K562 (cell line): ENCODE results near the gene ABLIM2. TPM values are rescaled to one million over a fixed set of nuclear protein-coding genes. Genes with fewer than 3 reads are reported as not detected.

ENCODE experiments used
- ATAC-seq: fragments of 200-7000 bp; cut with Tn5 transposase; 3 replicates; pipeline ENCODE4 v1.9.1; 2020; ENCODE audit warnings: moderate library complexity
- BruUV-seq: library from RNA; stranded (reverse); fragments of 400-500 nt; replicated peaks from 2 replicates; lab custom pipeline; 2021; lab: Mats Ljungman, UMichigan
- CTCF ChIA-PET: fragments of 300-600 bp; formaldehyde crosslinking; extraction: SDS; loops from one replicate; lab custom pipeline; 2021; ENCODE audit warnings: low intra/inter-chr PET ratio; lab: Yijun Ruan, JAX
- POLR2A ChIA-PET: fragments of 300-600, 350-650 bp; sonication (Branson Sonifier 250); formaldehyde crosslinking; extraction: SDS; loops from one replicate; lab custom pipeline; 2021; ENCODE audit warnings: antibody characterized with exemption, inconsistent platforms; lab: Yijun Ruan, JAX
- DNase-seq, 4 experiments: peaks; one replicate each; pipeline versions ENCODE4 v3.0.0 to v3.0.0-alpha.2; 2011 to 2018; ENCODE audit warnings: low spot score in 3 of 4, mixed read lengths in 3 of 4; ENCODE audit errors: extremely low read depth in 1 of 4
- FAIRE-seq: peaks from 2 replicates; lab custom pipeline; 2011; peaks lifted over from hg19 to GRCh38; lab: Jason Lieb, UNC
- H2AFZ ChIP-seq: 2 replicates; pipeline ENCODE4 v1.6.0; 2011; ENCODE audit warnings: low read depth, low read length, control low read depth, inconsistent platforms
- H3K27ac ChIP-seq: fragments of 200-600 bp; 3 replicates; pipeline ENCODE4 v1.8.0; 2011; ENCODE audit warnings: low read depth, mild to moderate bottlenecking, control low read depth, inconsistent platforms, low read length, moderate library complexity, mixed read lengths; ENCODE audit errors: extremely low read depth
- H3K27me3 ChIP-seq, 2 experiments: fragments of 300-600 bp in 1 of 2; 2 replicates in 1 of 2; 3 replicates in 1 of 2; pipeline versions ENCODE4 v1.6.0 to v1.8.0; 2011; ENCODE audit warnings: inconsistent platforms in 2 of 2, low read length in 2 of 2, mild to moderate bottlenecking in 1 of 2, mixed read lengths in 1 of 2, moderate library complexity in 1 of 2; ENCODE audit not compliant: control insufficient read depth in 2 of 2, insufficient read depth in 2 of 2
- H3K36me3 ChIP-seq: fragments of 300-600 bp; 3 replicates; pipeline ENCODE4 v1.8.0; 2011; ENCODE audit warnings: mild to moderate bottlenecking, low read length, inconsistent platforms; ENCODE audit not compliant: control insufficient read depth, insufficient read depth
- H3K4me1 ChIP-seq, 2 experiments: fragments of 200-600 bp in 1 of 2; replicated peaks in 1 of 2; 2 replicates in 1 of 2; 3 replicates in 1 of 2; pipeline versions ENCODE4 v1.5.1 to v1.8.0; 2011; ENCODE audit warnings: inconsistent platforms in 2 of 2, low read length in 2 of 2, mild to moderate bottlenecking in 1 of 2, mixed read lengths in 1 of 2, moderate library complexity in 1 of 2; ENCODE audit not compliant: control insufficient read depth in 2 of 2, insufficient read depth in 2 of 2
- H3K4me2 ChIP-seq: 2 replicates; pipeline ENCODE4 v1.6.1; 2011; ENCODE audit warnings: low read length, control low read depth, inconsistent platforms, mixed read lengths; ENCODE audit not compliant: insufficient read depth
- H3K4me3 ChIP-seq: fragments of 200-600 bp; sonication (generic), shearing (Covaris generic); 2 replicates; pipeline ENCODE4 v1.5.1; 2016; ENCODE audit warnings: control low read depth, inconsistent platforms
- H3K79me2 ChIP-seq: fragments of 200-600 bp; 3 replicates; pipeline ENCODE4 v1.8.0; 2011; ENCODE audit warnings: low read length, inconsistent platforms; ENCODE audit not compliant: control insufficient read depth, insufficient read depth
- H3K9ac ChIP-seq, 2 experiments: 2 replicates each; pipeline versions ENCODE4 v1.6.0 to v1.6.1; 2011; ENCODE audit warnings: low read depth in 2 of 2, low read length in 2 of 2, control low read depth in 1 of 2, inconsistent platforms in 1 of 2, mild to moderate bottlenecking in 1 of 2, mixed read lengths in 1 of 2; ENCODE audit not compliant: insufficient read depth in 1 of 2
- H3K9me1 ChIP-seq: one replicate; pipeline ENCODE4 v1.6.0; 2011; ENCODE audit warnings: inconsistent platforms, mild to moderate bottlenecking, low read length, moderate library complexity; ENCODE audit not compliant: control insufficient read depth, insufficient read depth
- H3K9me3 ChIP-seq: replicated peaks from 2 replicates; pipeline ENCODE4 v1.5.1; 2011; ENCODE audit warnings: low read depth, low read length, inconsistent platforms; ENCODE audit not compliant: control insufficient read depth, insufficient read depth
- H4K20me1 ChIP-seq: replicated peaks from 2 replicates; pipeline ENCODE4 v1.6.1; 2011; ENCODE audit warnings: low read length, inconsistent platforms, mixed read lengths; ENCODE audit not compliant: control insufficient read depth, insufficient read depth
- KHSRP ChIP-seq: fragments of 450-650 bp; IDR thresholded peaks from 2 replicates; pipeline ENCODE4 v1.6.1; 2017
- L3MBTL2 ChIP-seq: fragments of 450-650 bp; IDR thresholded peaks from 2 replicates; pipeline ENCODE4 v1.6.1; 2016; ENCODE audit warnings: mild to moderate bottlenecking, moderate library complexity
- MXI1 ChIP-seq: IDR thresholded peaks from 2 replicates; pipeline ENCODE4 v1.6.1; 2011; ENCODE audit warnings: low read depth, mild to moderate bottlenecking, improper control_type of control experiment, low read length
- THRAP3 ChIP-seq: fragments of 450-650 bp; IDR thresholded peaks from 2 replicates; pipeline ENCODE4 v1.6.1; 2016; ENCODE audit warnings: mild to moderate bottlenecking, inconsistent platforms, borderline replicate concordance
- WGBS: fragments of 100-300 bp; shearing (Covaris generic); methylation state at CpG from one replicate; pipeline ENCODE4 v1.1.6; 2016; ENCODE audit warnings: low coverage, mixed read lengths; ENCODE audit not compliant: insufficient coverage; ENCODE audit errors: missing lambda C conversion rate; 5-methylcytosine and 5-hydroxymethylcytosine counted together
- in situ Hi-C: fragments of 300-500 bp; cut with MboI; formaldehyde crosslinking; loops from 4 replicates; pipeline ENCODE4 v1.15.0; 2018; ENCODE audit warnings: inconsistent platforms, mixed read lengths
- intact Hi-C: fragments of 100-400 bp; cut with micrococcal nuclease; formaldehyde crosslinking; loops from 2 replicates; pipeline ENCODE4 v1.14.2; 2022
- polyA plus RNA-seq, 8 experiments: library from polyadenylated mRNA; depleted of rRNA in 4 of 8; stranded (reverse) in 5 of 8; unstranded in 3 of 8; fragments of >200 nt; fragmentation: Nextera tagmentation in 2 of 8; fragmentation: Illumina TruSeq in 1 of 8; extraction: Ambion mirVana in 2 of 8; extraction: Trizol in 1 of 8; gene quantifications; 2 replicates each; pipeline versions ENCODE4 v1.2.1 to v1.2.3, GENCODE V29; 2011 to 2014; ENCODE audit warnings: inconsistent platforms in 1 of 8, missing spikeins in 1 of 8
- total RNA-seq, 7 experiments: library from RNA; depleted of rRNA in 6 of 7; stranded (reverse); fragments of >200 nt in 6 of 7; fragmentation: Illumina TruSeq in 2 of 7; extraction: Trizol in 2 of 7; gene quantifications; 2 replicates each; pipeline versions ENCODE4 v1.2.1 to v1.2.3, GENCODE V29; 2011 to 2021; ENCODE audit warnings: low replicate concordance in 1 of 7

ABLIM2 gene
- total and polyA plus RNA-seq, 9 of the 15 experiments (the other 6 are each of a cell fraction or from before 2014, with no cell fraction given), result not detected

- TF ChIP-seq THRAP3, result no peak
- TF ChIP-seq KHSRP, result no peak
- TF ChIP-seq L3MBTL2, result no peak
These were observed 51.4 kb downstream of the ABLIM2 start (continued) for GRCh38 chr4:8107146-8107657.

- H3K9me1 ChIP-seq, result no peaks in the 10 kb centered on the region
- in situ Hi-C loops, result no loop called here
- no peak for FAIRE-seq
These were observed 52.1 kb downstream of the ABLIM2 start for GRCh38 chr4:8106451-8107025.

More at GRCh38 chr4:8106451-8107025, 52.1 kb downstream of the ABLIM2 start:
- TF ChIP-seq MXI1, result no peak
- intact Hi-C loops, result no loop called here
- CTCF ChIA-PET, result no interaction called here
- POLR2A ChIA-PET, result no interaction called here
- no peaks in the 10 kb centered on the region for H3K36me3 ChIP-seq
- H3K27ac ChIP-seq, result no peak overlapping the region
- no peak overlapping the region for H3K4me2 ChIP-seq
- no TSS peak for BruUV-seq
- peaks cover 28 to 85% of the 10 kb centered on the region in 2 experiments; a peak in 4 of 5 replicates for H3K27me3 ChIP-seq
- no peak overlapping the region for H2AFZ ChIP-seq
- peak overlapping the region in 1 of 2 experiments; percentile 26; a peak in 1 of 4 replicates for H3K9ac ChIP-seq
- H3K79me2 ChIP-seq, result no peaks in the 10 kb centered on the region
- peaks cover 4% of the 10 kb centered on the region; the same call in 1 of the 2 replicates for H4K20me1 ChIP-seq
- H3K4me3 ChIP-seq, result no peak overlapping the region
- H3K4me1 ChIP-seq, result peaks cover 0 to 5% of the 10 kb centered on the region in 2 experiments; a peak in 2 of 5 replicates
- H3K9me3 ChIP-seq, result no peaks in the 10 kb centered on the region
- DNase-seq, result no peak
- WGBS, result under 1% methylated on average over 22 of the region's 24 CpGs
- no peak for ATAC-seq
